Right lobe of liver (tissue), 6 donors: ENCODE results near the gene TLCD3B. TPM values are rescaled to one million over a fixed set of nuclear protein-coding genes. Genes with fewer than 3 reads are reported as not detected.
"Not testable (repeated sequence)": the region's sequence is repeated elsewhere in the genome, so short reads cannot be mapped to it uniquely, and the experiment has no call there.

ENCODE experiments used
- ATAC-seq, 4 donors: fragments of 200-7000 bp; cut with Tn5 transposase; one replicate each; pipeline ENCODE4 v1.9.1; 2020; ENCODE audit warnings: mild to moderate bottlenecking in 4 of 4, moderate library complexity in 4 of 4
- DNase-seq, 3 donors: peaks; one replicate each; pipeline ENCODE4 v3.0.0-alpha.2; 2020
- H3K27ac ChIP-seq, 3 donors: fragments of 200-600 bp; one replicate each; pipeline ENCODE4 v1.8.0; 2022
- H3K27me3 ChIP-seq, 2 donors: fragments of 200-600 bp; one replicate each; pipeline ENCODE4 v1.8.0; 2022
- H3K36me3 ChIP-seq, 4 donors: fragments of 200-600 bp; sonication (generic) in 1 of 4; one replicate each; pipeline versions ENCODE4 v1.5.1 to v1.8.0; 2017 to 2022; ENCODE audit warnings: control low read depth in 1 of 4
- H3K4me1 ChIP-seq, 4 donors: fragments of 200-600 bp; sonication (generic) in 1 of 4; one replicate each; pipeline versions ENCODE4 v1.5.1 to v1.8.0; 2017 to 2022; ENCODE audit warnings: control low read depth in 1 of 4
- H3K4me3 ChIP-seq, 3 donors: fragments of 200-600 bp; one replicate each; pipeline ENCODE4 v1.8.0; 2022
- H3K9me3 ChIP-seq, 4 donors: fragments of 200-600 bp; sonication (generic) in 1 of 4; one replicate each; pipeline versions ENCODE4 v1.5.1 to v1.8.0; 2017 to 2022; ENCODE audit warnings: control low read depth in 1 of 4
- POLR2A ChIP-seq: fragments of 450-650 bp; IDR thresholded peaks from one replicate; pipeline ENCODE4 v1.6.1; 2017; ENCODE audit warnings: antibody characterized with exemption, mild to moderate bottlenecking
- WGBS: methylation state at CpG from one replicate; pipeline ENCODE4 v1.1.6; 2018; ENCODE audit warnings: low coverage, low lambda C conversion rate; ENCODE audit not compliant: insufficient coverage; ENCODE audit errors: missing lambda C conversion rate; 5-methylcytosine and 5-hydroxymethylcytosine counted together
- intact Hi-C, 2 donors: fragments of 100-400 bp; cut with DNase I; formaldehyde crosslinking; loops; one replicate each; pipeline versions ENCODE4 v1.11.2 to v1.14.1; 2022
- total RNA-seq, 6 experiments: library from RNA; depleted of rRNA in 2 of 6; stranded (reverse); fragments of >200 nt in 2 of 6; fragmentation: NEBNext Ultra II Directional in 3 of 6; extraction: Animal tissue kit (Norgen Biotek cat#: 25700) in 3 of 6; gene quantifications; one replicate each; pipeline versions ENCODE4 v1.1.0 to v1.2.4, GENCODE V29; 2016 to 2023
- TF ChIP-seq, protein P1 (sequence below), 4 donors: fragments of 200-600 bp in 3 of 4; fragments of 450-650 bp in 1 of 4; IDR thresholded peaks; one replicate each; pipeline versions ENCODE4 v1.5.1 to v1.8.0; 2016 to 2022; ENCODE audit warnings: antibody characterized with exemption in 4 of 4, mild to moderate bottlenecking in 2 of 4
- donor health status: DM: no; HTN: yes; CAD: no.
- donor health status: DM: no; HTN: no; CAD: no.
- donor health status: DM: no; HTN: no; CAD: no.
- donor health status: DM: no; HTN: yes; CAD: no.
- donor health status: DM: no; HTN: yes; CAD: no.

TLCD3B gene
- total RNA-seq, 6 experiments from 2014 or later, result not detected

DNA sequence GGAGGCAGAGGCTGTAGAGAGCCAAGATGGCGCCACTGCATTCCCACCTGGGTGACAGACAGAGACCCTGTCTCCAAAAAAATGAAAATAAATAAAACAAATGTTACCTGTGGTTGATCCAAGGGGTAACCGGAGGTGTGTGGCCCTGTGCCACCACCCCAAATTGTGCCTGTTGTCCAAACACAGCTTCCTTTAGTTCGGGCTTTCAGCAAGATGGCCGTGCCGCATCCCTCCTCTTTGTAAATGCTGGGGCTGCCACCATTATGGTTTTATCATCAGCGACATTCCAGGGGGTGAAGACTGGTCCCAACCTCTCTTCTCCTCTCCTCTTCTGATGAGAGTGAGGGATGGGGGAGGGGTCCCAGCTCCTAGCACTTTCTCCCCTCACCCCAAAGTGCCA, 8.2 kb downstream of the TLCD3B start, which contains the start of gene C16orf92:
C16orf92 (plus strand) TSS at position 312 of the 400 bp plus-strand sequence. CDS start 143 bp downstream, outside the sequence.
- DNase-seq (no peak), ATAC-seq (no peak)
- no peaks in the 10 kb centered on the region for H3K36me3 ChIP-seq
- peaks cover 0 to 9% (median 0%) of the 10 kb centered on the region in 4 donors for H3K4me1 ChIP-seq
- 82% methylated on average over 4 of the region's 6 CpGs for WGBS
- H3K4me3 ChIP-seq, result no peak within 1 kb of the TSS
- no peak for TF ChIP-seq POLR2A
- TF ChIP-seq, protein P1, sequence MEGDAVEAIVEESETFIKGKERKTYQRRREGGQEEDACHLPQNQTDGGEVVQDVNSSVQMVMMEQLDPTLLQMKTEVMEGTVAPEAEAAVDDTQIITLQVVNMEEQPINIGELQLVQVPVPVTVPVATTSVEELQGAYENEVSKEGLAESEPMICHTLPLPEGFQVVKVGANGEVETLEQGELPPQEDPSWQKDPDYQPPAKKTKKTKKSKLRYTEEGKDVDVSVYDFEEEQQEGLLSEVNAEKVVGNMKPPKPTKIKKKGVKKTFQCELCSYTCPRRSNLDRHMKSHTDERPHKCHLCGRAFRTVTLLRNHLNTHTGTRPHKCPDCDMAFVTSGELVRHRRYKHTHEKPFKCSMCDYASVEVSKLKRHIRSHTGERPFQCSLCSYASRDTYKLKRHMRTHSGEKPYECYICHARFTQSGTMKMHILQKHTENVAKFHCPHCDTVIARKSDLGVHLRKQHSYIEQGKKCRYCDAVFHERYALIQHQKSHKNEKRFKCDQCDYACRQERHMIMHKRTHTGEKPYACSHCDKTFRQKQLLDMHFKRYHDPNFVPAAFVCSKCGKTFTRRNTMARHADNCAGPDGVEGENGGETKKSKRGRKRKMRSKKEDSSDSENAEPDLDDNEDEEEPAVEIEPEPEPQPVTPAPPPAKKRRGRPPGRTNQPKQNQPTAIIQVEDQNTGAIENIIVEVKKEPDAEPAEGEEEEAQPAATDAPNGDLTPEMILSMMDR (IDR thresholded peaks at IDR 0.05), result no peak
- intact Hi-C loops, result loop anchor here in 1 of 2 donors (10.0 kb wide), 2 partner anchors 148 to 328 kb away; no protein-coding TSS in a partner anchor
- no peaks in the 10 kb centered on the region for H3K9me3 ChIP-seq
- H3K27me3 ChIP-seq, result no peaks in the 10 kb centered on the region
- H3K27ac ChIP-seq, result no peak within 1 kb of the TSS

DNA sequence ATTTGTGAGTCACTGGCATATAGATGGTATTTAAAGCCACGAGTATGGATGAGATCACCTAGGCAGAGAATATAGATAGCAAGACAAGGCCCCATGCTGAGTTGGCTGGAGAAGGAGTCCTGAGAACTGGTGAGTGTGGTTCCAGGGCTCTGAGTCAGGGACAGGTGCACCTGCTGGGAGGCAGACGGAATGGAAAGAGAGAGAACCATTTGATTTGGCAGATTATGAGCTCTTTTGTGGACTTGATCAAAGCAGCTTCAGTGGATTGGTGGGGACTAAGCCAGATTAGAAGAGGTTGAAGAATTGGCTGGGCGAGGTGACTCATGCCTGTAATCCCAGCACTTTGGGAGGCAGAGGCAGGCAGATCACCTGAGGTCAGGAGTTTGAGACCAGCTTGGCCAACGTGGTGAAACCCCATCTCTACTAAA, 12.3 kb downstream of the TLCD3B start:
- 61% methylated on average over 3 of the region's 4 CpGs for WGBS
- Histone ChIP-seq H3K4me1 (peaks cover 0 to 9% (median 0%) of the 10 kb centered on the region in 4 donors), H3K4me3 (no peak overlapping the region), H3K9me3 (no peaks in the 10 kb centered on the region), H3K27me3 (no peaks in the 10 kb centered on the region), H3K36me3 (no peaks in the 10 kb centered on the region), H3K27ac (no peak overlapping the region)
- DNase-seq (no peak), ATAC-seq (no peak)
- intact Hi-C loops, result no loop called here
- TF ChIP-seq, protein P1 (IDR thresholded peaks at IDR 0.05), result no peak
- no peak for TF ChIP-seq POLR2A

DNA sequence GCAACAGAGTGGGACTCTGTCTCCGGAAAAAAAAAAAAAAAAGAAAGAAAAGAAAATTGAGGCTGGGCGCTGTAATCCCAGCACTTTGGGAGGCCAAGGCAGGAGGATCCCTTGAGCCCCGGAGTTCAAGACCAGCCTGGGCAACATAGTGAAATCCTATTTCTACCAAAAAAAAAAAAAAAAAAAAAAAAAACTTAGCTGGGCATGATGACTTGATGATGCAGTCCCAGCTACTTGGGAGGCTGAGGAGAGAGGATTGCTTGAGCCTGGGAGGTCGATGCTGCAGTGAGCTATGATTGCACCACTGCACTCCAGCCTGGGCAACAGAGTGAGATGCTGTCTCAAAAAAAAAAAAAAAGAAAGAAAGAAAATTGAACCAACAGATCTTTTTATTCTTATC, 13.1 kb downstream of the TLCD3B start:
- H3K27ac ChIP-seq, H3K4me1 ChIP-seq, H3K9me3 ChIP-seq, DNase-seq, H3K4me3 ChIP-seq, H3K27me3 ChIP-seq, H3K36me3 ChIP-seq, intact Hi-C loops, ATAC-seq: not testable (repeated sequence)
- WGBS, result 82% methylated on average over 2 of the region's 4 CpGs

- intact Hi-C loops, result no loop called here
These were observed 13.8 kb downstream of the TLCD3B start for GRCh38 chr16:30017277-30017656.

DNA sequence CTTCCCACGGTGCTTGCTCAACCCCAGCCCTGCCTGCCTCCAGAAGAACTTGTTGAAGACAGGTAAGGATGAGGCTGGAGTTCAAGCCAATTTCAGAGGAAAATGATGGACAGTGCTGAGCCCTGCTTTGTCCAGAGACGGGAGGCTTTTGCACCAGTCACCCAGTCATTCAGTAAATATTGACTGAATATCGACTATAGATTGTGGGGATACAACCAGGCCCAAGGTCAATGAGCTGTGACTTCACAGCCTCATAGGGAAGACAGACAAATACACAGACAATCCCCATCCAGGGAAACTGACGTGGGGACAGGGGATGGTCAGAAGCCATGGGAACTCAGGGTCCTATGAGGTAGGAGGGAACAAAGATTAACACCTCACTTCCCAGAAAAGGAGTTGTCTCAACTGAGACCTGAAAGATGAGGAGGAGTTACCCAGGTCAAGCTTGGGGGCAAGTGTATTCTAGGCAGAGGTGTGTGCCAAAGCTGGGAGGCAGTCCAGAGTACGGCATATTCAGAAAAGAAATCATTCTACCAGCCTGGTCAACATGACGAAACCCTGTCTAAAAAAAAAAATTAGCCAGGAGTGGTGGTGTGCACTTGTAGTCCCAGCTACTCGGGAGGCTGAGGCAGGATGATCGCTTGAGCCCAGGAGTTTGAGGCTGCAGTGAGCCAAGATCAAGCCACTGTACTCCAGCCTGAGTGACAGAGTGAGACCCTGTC, 14.4 kb downstream of the TLCD3B start:
- DNase-seq (no peak), ATAC-seq (no peak)
- 44% methylated on average over 7 of the region's 8 CpGs for WGBS
- Histone ChIP-seq H3K4me3 (no peak overlapping the region), H3K4me1 (peaks cover 0 to 8% (median 0%) of the 10 kb centered on the region in 4 donors), H3K27ac (no peak overlapping the region), H3K27me3 (no peaks in the 10 kb centered on the region), H3K9me3 (no peaks in the 10 kb centered on the region), H3K36me3 (no peaks in the 10 kb centered on the region)
- intact Hi-C loops, result no loop called here
- TF ChIP-seq POLR2A, result no peak
- TF ChIP-seq, protein P1 (IDR thresholded peaks at IDR 0.05), result no peak

More at GRCh38 chr16:30017277-30017656, 13.8 kb downstream of the TLCD3B start:
- TF ChIP-seq, protein P1 (IDR thresholded peaks at IDR 0.05), result no peak
- TF ChIP-seq POLR2A, result no peak
- ATAC-seq (no peak), DNase-seq (no peak)
- Histone ChIP-seq H3K4me3 (no peak overlapping the region), H3K9me3 (no peaks in the 10 kb centered on the region), H3K36me3 (no peaks in the 10 kb centered on the region), H3K27me3 (no peaks in the 10 kb centered on the region), H3K4me1 (peaks cover 0 to 9% (median 0%) of the 10 kb centered on the region in 4 donors), H3K27ac (no peak overlapping the region)
- WGBS, result 91% methylated on average over 2 of the region's 2 CpGs

- WGBS, result 83% methylated on average over 3 of the region's 7 CpGs
- H3K9me3 ChIP-seq, H3K27me3 ChIP-seq, H3K4me3 ChIP-seq, intact Hi-C loops, H3K27ac ChIP-seq, DNase-seq, ATAC-seq, H3K36me3 ChIP-seq, H3K4me1 ChIP-seq: not testable (repeated sequence)
These were observed 15.6 kb downstream of the TLCD3B start for GRCh38 chr16:30015450-30015849.

- H3K27ac ChIP-seq, intact Hi-C loops, H3K9me3 ChIP-seq, DNase-seq, H3K4me1 ChIP-seq, H3K36me3 ChIP-seq, H3K27me3 ChIP-seq, ATAC-seq, H3K4me3 ChIP-seq: not testable (repeated sequence)
- WGBS, result 70% methylated on average over 8 of the region's 14 CpGs
These were observed 18.5 kb downstream of the TLCD3B start for GRCh38 chr16:30012598-30012997.
